HG03432 (cell line): ENCODE results near the gene CD160.
"Not testable (repeated sequence)": the region's sequence is repeated elsewhere in the genome, so short reads cannot be mapped to it uniquely, and the experiment has no call there.

Experiments
- ATAC-seq: cut with Tn5 transposase; IDR thresholded peaks from one replicate; pipeline ENCODE4 v1.9.1; 2021; ENCODE audit warnings: mild to moderate bottlenecking, moderate library complexity; ENCODE audit not compliant: unreplicated experiment

Gene CD160

GRCh38 chr1:145719230-145720079 lies at the start of gene CD160:
CD160 (plus strand) TSS chr1:145719499; CDS start chr1:145728328, 8,829 bp downstream.
- ATAC-seq: no peak

GRCh38 chr1:145670995-145671745 lies 48.1 kb upstream of the CD160 start:
- not testable (repeated sequence) for ATAC-seq

GRCh38 chr1:145673217-145673616 lies 46.1 kb upstream of the CD160 start:
- ATAC-seq: not testable (repeated sequence)

- ATAC-seq: not testable (repeated sequence)
These were observed 34.4 kb upstream of the CD160 start for GRCh38 chr1:145684858-145685257.

- ATAC-seq: not testable (repeated sequence)
These were observed 33.2 kb upstream of the CD160 start for GRCh38 chr1:145686078-145686477.

- no peak for ATAC-seq
These were observed 31.0 kb upstream of the CD160 start for GRCh38 chr1:145688328-145688727.

- ATAC-seq: no peak
These were observed 30.4 kb upstream of the CD160 start for GRCh38 chr1:145688924-145689323.

GRCh38 chr1:145689922-145690321 lies 29.4 kb upstream of the CD160 start:
- ATAC-seq: no peak

- peak; percentile 77 for ATAC-seq
These were observed 28.4 kb upstream of the CD160 start for GRCh38 chr1:145690587-145691558.

- no peak for ATAC-seq
These were observed 26.4 kb upstream of the CD160 start for GRCh38 chr1:145692785-145693443.

GRCh38 chr1:145695821-145696629 lies 23.3 kb upstream of the CD160 start:
- ATAC-seq: no peak

- ATAC-seq: no peak
These were observed 22.7 kb upstream of the CD160 start for GRCh38 chr1:145696630-145696960.

GRCh38 chr1:145701306-145701862 lies 17.9 kb upstream of the CD160 start:
- ATAC-seq: no peak

GRCh38 chr1:145702052-145702451 lies 17.2 kb upstream of the CD160 start:
- no peak for ATAC-seq

- ATAC-seq: no peak
These were observed 16.5 kb upstream of the CD160 start for GRCh38 chr1:145702826-145703225.

GRCh38 chr1:145705622-145706021 lies 13.7 kb upstream of the CD160 start:
- no peak for ATAC-seq

GRCh38 chr1:145706086-145706664 lies 13.1 kb upstream of the CD160 start:
- no peak for ATAC-seq

GRCh38 chr1:145707183-145707867 lies 12.0 kb upstream of the CD160 start, which contains the start of gene PDZK1:
PDZK1 (minus strand) TSS chr1:145707368; CDS start chr1:145688021, 19,347 bp downstream.
- no peak for ATAC-seq
